NOMO-1 treated with DMSO at 0.1 percent for 48 hours (cell line): ENCODE data around the gene PDE4D.

Source experiments
- DNase-seq: peaks from one replicate; lab custom pipeline; 2025; ENCODE audit not compliant: unreplicated experiment; lab: John Stamatoyannopoulos, UW

PDE4D gene

DNA sequence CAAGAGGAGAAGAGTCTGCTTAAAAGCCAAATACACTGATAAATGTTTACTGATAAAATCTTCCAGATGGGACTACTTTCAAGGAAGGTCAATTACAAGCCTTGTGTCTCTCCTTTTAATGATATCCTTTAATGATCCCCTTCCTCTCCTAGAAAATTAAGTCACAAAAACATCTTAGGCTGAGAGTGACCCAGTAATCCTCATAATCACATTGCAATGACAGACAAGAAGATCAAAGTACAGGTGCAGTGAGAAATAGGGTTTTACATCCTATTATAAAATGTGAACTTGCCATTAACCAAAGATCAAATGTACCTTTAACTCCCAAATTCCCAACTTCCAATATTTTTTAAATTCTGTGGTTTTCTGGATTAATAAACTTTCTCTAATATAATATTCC is 795.8 kb downstream of the PDE4D start:
- no peak for DNase-seq

GRCh38 chr5:59097116-59097515 is 796.4 kb downstream of the PDE4D start:
- DNase-seq = no peak

DNA sequence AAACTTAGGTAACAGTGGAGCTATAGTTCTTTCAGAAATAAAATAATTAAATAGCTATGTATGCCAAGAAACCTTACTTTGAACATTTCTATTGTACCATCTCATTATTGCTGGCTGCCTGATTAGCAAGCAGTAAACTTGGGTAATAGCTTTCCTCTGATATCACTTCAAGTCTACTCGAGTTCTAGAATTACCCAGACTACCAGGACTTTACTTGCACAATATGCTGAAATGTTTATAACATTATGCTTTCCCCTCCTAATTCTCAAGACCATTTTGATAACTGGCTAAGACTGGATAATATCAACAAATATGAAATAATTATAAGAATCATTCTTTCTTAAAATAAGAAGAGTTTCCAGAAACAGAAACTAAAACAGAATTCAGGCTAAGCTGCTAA is 798.0 kb downstream of the PDE4D start:
- no peak for DNase-seq

DNA sequence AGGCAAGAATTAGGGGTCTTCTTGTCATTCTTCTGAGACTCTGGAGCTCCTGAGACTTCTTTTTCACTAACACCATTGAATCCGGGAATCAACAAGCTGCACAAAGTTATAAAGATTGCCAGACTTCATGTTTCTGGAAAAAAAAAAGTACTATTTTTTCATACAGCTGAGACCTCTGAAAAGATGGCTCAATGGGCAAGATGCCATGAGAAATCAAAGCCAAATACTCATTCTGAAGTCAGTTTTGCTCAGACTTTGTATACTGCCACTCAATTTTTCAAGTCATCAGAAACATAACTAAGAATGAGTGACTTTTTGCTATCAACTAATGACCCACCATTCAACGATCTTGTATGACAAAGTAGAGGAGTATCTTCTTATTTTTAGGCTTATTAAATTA is 798.7 kb downstream of the PDE4D start:
- DNase-seq = no peak

- peak; percentile 59 for DNase-seq
Measured at GRCh38 chr5:59093329-59093728, 800.2 kb downstream of the PDE4D start.

DNA sequence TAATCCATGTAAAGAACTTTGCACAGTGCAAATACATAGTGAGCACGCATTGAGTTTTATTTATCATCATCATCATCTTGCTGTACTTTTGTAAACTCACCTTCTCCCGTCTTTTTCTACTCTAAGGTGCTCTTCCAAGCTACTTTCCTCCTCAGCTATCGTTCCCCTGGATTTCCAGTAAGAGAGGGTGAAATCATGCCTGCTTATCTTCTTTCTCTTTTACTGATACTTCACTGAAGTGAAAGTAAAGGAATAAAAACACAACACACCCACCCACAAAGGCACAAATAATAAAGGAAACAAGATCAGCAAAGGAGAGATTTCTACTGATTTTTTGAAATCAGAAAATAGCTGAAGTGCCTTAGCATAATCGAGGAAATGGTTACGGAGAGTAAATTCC is 800.8 kb downstream of the PDE4D start:
- no peak for DNase-seq

DNA sequence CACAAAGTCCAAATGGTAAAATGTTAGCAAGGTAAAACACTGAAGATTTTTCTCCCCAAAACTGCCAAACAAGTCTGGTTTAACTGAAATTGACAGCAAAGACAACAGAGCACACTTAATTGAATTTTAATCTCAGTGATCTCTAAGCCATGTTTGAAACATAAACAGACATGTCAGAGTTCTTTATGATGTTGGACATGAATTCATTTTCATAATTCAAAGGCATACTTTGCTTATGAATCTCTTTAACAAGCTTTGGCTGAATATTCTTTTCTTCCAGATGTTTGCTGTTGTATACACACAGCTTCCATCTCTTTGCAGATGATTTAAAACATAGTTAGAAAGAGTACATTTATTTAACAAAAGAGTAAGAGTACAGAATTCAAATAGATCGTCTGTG is 801.6 kb downstream of the PDE4D start:
- no peak for DNase-seq

- no peak for DNase-seq
Measured at GRCh38 chr5:59090323-59090722, 803.2 kb downstream of the PDE4D start.

- no peak for DNase-seq
Measured at GRCh38 chr5:59089767-59090166, 803.8 kb downstream of the PDE4D start.

DNA sequence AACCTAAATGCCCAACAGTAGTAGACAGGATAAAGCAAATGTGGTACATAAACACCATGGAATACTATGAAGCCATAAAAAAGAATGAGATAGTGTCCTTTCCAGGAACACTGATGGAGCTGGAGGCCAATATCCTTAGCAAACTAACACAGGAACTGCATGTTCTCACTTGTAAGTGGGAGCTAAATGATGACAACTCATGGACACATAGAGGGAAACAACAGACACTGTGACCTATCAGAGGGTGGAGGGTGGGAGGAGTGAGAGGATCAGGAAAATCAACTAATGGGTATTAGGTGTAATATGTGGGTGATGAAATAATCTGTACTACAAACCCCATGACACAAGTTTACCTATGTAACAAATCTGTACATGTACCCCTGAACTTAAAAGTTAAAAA is 805.0 kb downstream of the PDE4D start:
- DNase-seq = no peak

DNA sequence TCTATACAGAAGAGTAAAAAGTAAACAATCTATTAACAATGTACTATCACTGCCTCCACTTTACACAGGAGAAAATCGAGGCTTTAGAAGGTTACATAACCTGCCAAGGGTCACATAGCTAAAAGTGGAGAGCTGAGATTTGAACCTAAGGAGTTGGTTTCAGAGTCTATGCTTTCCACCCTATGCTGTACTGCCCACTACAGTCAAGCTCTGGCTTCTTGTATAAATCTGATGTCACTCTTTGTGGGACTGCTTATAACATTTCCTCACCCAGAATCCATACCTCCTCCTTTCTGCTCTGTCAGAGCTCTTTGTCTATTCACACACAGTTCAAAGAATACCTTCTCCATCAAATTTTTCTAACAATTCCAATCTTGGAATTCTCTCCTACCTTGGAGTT is 807.5 kb downstream of the PDE4D start:
- DNase-seq = no peak

DNA sequence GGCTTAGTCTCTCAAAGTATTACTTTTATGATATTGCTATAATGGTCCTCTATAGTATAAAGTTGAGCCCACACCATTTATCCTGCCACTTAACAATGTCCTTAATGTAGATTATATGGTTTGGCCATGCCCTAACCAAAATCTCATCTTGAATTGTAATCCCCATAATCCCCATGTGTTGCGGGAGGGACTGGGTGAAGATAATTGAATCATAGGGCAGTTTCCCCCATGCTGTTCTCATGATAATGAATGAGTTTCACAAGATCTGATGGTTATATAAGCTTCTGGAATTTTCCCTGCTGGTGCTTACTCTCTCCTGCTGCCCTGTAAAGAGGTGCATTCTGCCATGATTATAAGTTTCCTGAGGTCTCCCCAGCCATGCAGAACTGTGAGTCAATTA is 811.8 kb downstream of the PDE4D start:
- DNase-seq = no peak

- no peak for DNase-seq
Measured at GRCh38 chr5:59079622-59080620, 813.6 kb downstream of the PDE4D start.

- DNase-seq = no peak
Measured at GRCh38 chr5:59071755-59072549, 821.6 kb downstream of the PDE4D start.

DNA sequence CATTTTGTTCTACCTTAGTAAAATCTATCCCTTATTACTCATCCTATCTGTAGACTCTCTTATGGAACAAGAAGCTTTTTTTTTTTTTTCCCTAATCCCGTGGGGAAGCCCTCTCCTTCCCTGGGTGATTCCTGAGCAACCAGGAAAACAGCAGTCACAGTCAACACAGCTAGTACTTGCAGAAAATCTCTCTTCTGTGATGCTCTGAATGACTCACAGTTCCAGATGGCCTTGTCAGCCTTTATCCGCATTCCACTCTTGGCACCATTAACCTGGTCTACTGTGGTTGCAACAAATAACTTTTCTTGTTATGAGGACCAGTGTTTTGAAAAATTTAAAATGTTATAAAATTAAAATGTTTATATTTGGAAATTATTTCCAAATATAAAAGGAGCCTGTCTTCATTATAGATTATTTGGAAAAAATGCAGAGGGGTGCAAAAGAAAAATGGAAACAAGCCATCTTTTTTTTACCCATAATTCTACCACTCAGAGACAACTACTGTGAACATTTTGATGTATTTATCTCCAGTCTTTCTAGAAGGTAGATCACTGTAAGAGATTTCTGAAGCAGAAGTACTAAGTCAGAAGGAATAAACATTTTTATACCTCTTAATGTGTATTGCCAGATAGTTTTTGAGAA is 824.0 kb downstream of the PDE4D start:
- no peak for DNase-seq

DNA sequence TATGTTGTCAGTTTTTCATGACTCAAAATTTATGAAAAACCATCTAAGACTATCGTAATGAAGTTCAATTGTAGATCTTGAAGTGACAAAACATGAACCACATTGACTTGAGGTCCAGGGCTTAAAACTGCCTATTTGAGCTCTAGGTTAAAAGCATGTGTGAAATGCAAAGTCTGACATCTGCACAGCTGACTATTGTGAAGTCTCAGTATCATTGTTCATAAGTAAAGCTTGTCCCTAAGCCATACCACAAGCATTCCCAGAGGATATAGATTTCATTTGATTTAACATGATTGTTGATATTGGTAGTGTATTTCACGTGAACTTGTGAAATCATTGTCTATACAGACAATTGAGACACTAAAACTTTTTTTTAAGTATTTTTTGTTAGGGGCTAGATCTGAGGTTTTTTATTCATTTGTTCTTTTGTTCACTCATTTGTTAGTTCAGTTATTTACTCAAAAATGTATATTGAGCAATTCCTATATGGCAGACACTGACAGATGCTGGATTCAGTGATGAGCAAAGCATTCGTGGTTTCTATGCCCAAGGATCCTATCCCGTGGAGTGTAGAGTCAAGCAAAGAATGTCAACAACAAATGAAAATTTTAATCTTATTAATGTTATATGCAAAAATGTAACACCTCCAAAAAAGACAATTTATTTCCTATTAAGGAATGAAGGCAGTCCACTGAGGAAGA is 825.4 kb downstream of the PDE4D start:
- DNase-seq = no peak

- no peak for DNase-seq
Measured at GRCh38 chr5:59066367-59067163, 827.0 kb downstream of the PDE4D start.

- DNase-seq = no peak
Measured at GRCh38 chr5:59065554-59065953, 828.0 kb downstream of the PDE4D start.

DNA sequence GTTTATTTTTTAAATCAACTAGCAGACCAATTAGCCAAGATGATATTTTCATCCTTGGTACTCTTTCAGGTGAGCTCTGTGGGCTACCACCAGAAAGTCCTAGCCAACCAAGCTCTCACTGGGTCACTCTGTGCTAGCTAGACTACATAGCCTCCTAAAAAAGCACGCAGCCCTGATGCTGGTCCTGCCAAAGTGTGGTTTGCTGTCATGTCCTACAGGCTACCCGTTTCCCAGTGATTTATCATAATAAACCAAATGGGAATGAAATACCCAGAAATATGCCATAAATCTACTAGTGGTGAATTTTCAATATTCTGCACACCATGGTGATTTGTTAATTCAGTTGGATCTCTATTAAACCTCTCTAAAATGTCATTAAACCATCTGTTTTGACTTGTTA is 829.2 kb downstream of the PDE4D start:
- DNase-seq = no peak
